GM21390 (cell line): ENCODE data around the gene KLHL14.
A peak's percentile ranks its signal among the peaks of the same experiment; 100 is the strongest.
"Not testable (repeated sequence)": the region's sequence is repeated elsewhere in the genome, so short reads cannot be mapped to it uniquely, and the experiment has no call there.

Experiments used
- ATAC-seq: cut with Tn5 transposase; IDR thresholded peaks from one replicate; pipeline ENCODE4 v1.9.1; 2021; ENCODE audit not compliant: unreplicated experiment

KLHL14 gene, protein sequence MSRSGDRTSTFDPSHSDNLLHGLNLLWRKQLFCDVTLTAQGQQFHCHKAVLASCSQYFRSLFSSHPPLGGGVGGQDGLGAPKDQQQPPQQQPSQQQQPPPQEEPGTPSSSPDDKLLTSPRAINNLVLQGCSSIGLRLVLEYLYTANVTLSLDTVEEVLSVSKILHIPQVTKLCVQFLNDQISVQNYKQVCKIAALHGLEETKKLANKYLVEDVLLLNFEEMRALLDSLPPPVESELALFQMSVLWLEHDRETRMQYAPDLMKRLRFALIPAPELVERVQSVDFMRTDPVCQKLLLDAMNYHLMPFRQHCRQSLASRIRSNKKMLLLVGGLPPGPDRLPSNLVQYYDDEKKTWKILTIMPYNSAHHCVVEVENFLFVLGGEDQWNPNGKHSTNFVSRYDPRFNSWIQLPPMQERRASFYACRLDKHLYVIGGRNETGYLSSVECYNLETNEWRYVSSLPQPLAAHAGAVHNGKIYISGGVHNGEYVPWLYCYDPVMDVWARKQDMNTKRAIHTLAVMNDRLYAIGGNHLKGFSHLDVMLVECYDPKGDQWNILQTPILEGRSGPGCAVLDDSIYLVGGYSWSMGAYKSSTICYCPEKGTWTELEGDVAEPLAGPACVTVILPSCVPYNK

DNA sequence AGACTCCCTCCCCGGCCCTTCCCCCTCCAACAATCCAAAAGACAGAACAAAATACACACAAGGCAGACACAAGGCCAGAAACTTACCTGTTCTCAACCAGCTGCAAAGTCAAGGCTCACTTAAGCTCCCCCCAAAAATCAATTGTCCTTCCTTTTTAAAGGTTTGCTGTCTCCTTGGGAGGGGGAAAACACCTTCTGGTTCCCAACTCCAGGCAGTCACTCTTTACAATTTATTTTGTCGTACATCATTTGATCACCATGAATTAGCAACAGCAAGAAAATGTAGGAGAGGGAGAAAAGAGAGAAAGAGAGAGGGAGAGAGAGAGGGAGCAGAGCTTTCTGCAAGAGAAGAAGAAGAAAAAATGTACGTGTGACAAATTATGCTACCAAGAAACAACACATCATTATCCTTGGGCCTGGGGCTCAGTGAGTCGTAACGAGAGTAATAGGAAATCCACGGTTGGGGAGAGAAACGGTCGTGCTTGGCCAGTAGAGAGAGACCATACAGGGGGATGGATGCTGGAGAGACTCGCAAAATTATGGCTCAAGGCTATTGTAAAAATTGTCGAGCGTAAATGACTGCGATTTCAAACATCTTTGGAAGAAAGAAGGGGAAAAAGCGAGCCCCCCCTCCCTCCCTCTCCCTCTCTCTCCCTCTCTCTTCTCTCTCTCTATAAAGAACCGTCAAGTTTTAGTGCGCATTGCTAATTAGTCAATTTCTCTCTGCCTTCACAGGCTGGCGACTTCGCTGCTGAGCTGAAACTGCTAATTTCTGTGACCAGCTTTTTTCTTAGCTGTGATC lies at the start of gene KLHL14:
Gene KLHL14 (minus strand): TSS at position 443 of the 801 bp plus-strand sequence. CDS start 2,432 bp downstream, outside the sequence.
- ATAC-seq: no peak

DNA sequence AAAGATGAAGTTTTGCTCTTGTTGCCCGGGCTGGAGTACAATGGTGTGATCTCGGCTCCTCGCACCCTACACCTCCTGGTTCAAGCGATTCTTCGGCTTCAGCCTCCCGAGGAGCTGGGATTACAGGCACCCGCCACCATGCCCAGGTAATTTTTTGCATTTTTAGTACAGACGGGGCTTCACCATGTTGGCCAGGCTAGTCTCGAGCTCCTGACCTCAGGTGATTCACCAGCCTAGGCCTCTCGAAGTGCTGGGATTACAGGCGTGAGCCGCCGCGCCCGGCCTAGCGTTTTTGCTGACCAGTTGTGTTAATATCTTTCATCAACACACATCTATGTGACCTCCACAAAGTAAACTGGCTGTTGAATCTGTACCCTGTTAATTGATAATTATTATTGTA lies 49.4 kb upstream of the KLHL14 start:
- ATAC-seq: no peak

DNA sequence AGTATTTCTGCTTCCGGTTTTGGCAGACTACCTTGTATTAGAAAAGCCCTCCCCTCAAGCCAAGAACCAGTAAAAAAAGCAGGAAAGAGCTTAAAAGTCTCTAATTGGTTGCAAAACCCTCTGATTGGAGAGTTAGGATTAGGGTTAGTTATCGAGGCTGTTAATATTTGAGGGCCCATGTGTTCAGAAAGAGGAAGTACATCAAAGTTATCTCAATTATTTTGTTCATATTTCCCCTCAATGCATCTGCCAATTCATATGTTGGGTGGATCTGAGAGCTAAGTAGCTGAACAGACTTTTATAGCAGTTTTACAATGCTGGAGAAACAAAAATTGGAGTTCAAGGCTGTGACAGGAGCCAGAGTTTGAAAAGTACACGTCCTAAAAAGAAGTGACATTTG lies 43.1 kb upstream of the KLHL14 start:
- no peak for ATAC-seq

DNA sequence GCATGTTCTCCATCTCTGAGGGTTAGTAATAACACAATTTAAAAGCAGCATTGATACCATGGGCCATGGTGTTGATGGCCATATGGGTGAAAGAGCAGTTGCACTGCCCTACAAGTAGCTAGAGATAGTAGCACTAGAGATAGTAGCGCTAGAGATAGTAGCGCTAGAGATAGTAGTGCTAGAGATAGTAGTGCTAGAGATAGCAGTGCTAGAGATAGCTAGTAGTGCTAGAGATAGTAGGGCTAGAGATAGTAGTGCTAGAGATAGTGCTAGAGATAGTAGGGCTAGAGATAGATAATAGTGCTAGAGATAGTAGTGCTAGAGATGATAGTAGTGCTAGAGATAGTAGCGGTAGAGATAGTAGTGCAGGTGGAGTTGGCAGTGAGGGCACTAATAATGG lies 39.5 kb upstream of the KLHL14 start:
- no peak for ATAC-seq

DNA sequence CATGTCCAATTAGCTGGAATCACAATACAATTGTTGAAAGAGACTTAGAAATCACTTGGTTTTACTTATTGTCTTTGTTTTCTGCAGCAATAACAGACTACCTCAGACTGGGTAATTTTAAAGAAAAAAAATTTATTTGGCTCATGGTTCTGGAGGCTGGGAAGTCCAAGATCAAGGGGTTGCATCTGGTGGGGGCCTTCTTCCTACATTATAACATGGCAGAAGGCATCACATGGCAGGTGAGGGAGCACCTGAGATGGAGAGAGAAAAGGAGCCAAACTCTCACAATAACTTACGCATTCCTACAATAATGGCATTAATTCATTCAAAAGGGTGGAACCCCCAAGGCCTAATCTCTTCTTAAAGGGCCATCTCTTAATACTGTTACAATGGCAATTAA lies 37.5 kb upstream of the KLHL14 start:
- ATAC-seq: no peak

DNA sequence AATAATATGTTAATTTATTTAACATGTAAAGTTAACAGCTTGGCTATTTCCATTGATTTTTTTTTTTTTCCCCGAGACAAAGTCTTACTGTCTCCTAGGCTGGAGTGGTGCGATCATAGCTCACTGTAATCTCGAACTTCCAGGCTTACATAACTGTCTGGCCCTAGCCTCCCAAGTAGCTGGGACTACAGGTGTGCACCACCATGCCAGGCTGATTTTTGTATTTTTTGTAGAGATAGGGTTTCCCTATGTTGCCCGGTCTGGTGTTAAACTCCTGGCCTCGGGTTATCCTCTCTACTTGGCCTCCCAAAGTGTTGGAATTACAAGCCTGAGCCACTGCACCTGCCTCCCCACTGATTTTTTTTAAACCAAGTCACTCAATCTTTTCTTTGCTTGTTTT lies 32.5 kb upstream of the KLHL14 start:
- no peak for ATAC-seq

DNA sequence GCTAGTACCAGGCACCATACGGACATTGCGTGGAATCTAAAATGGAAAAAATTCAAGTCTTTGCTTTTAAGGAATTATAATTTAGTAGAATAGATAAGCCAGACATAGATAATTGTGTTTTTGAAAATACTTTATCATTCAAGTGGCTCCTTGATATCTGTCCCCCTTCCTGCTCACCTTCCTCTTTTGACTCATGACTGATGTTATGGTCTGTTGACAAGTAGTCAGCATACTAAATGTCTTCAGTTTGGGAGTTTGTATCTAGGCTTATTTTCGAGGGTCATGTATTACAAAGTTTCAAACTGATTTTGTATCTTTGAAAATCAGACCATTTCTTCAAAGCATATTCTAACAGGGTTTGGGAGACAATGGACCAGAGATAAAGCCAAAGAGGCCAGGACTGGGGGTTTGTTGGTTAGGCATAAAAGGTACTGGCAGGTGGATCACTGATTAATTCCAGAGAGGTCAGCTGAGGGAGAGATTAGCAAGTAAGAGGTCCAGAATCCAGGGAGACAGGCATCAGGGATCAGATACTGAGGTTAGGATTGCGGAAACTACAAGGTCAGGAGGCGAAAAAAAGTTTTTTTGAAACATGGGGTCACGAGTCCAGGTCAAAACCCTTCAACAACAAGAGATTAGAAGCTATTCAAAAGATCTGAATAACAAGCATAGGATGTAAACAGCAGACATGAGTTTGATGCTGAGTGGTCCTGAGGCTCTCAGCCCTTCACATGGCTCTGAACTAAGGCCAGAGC lies 31.5 kb upstream of the KLHL14 start:
- ATAC-seq: no peak

DNA sequence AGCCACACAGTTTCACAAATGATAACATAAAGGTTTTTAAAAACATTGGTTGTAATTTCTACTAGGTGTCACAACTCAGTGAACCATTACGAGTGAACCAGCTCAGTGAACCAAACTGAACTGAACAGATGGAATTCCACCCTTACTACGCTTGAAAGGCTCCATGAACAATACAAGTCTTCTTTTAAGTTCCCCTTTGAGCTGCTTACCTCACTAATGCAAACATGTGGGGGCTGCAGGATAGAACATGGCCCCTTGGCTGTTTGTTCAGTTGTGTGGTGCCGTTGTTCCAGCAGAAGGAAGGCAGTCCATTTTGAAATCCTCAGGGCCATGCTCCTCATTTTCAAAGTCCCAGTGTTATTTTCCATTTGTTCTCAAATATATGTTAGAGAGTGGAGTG lies 30.7 kb upstream of the KLHL14 start:
- ATAC-seq: peak; percentile 89

DNA sequence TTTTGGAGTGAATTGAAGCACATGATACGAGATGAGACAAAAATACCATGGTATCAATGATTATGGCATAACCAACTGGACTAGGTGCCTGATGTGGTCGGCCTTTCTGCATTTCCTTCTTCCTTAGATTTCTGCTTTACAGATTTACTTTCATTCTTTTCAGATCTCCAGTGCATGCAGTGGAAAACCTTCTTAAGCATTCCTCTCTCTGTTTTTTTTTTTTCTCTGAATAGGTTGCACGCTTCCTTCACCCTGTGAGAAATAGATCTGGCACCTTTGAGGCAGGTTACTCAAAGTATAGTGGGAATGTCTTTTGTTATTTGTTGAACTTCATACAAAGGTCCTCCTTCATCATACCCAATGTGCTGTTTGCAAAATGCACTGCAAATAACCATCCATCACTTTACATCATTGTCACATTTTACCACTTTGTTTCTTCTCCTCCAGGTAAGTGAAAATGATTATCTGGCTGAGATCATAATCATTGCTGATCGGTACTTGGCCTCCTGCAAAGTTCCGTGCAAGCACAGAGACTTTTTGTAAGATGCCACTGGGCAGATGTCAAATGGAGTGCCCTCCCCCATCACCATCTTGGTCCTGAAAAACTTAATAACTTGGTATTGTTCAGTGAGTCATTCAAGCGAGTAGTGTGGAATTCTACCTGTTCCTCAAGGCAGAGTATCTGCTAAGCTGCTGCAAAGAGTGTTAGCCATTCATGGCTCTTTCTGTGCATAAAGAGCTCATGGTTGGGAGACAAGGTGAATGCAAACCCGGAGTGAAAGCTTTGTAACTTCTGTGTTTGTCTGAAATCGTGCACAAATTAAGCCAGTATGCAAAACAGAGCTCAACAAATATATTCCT lies 30.0 kb upstream of the KLHL14 start:
- ATAC-seq: peak; percentile 53

DNA sequence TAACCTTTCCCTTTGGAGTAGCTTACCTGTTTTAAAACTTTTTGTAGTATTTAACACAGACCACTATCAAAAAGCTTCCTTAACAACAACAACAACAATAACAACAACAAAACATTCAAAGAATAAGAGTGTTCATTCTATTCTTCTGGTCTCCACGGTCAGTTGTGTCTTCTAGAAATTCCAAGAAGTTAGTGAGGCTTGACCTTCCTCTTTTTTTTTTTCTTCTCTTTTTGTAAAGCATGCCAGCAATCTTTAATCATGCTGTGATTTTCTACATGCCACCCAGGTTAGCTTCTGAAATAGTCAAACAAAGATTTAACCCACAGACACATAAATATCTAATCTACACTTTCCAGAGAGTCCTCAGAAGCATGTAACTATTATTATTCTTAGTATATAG lies 28.4 kb upstream of the KLHL14 start:
- no peak for ATAC-seq

DNA sequence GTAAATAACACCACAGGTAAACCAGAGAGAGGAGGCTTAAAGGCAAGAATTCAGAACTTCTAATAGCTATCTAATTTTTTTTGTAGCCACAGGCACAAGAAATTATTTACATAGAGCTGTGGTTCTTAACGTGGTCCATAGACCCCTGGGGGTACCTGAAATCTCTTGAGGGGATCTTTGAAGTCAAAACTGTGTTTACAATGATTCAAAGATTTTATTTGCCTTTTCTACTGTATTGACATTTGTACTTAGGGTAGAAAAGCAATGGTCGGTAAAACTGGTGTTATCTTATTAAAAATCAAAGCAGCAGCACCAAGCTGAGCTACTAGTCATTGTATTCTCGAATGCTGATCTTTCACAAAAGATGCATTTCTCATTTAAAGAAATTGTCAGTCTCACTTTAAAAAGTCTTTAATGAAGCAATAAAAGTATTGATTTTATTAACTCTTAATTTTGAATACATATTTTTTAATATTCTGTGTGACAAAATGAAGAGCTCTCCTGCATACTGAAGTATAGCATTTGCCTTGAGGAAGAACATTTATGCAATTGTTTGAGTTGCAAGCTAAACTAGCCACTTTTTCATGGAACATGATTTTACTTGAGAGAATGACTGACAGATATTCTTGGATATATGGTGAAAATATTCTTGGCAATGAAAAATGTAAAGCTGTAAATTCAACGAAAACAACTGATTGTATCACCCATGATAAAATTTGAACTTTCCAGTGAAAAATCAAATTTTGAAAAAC lies 25.6 kb upstream of the KLHL14 start:
- no peak for ATAC-seq

DNA sequence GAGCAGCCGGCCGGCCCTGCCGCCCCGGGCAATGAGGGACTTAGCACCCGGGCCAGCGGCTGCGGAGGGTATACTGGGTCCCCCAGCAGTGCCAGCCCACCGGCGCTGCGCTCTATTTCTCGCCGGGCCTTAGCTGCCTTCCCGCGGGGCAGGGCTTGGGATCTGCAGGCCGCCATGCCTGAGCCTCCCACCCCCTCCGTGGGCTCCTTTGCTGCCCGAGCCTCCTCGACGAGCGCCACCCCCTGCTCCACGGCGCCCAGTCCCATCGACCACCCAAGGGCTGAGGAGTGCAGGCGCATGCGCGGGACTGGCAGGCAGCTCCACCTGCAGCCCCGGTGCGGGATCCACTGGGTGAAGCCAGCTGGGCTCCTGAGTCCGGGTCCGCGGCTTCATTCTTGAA lies 21.8 kb upstream of the KLHL14 start:
- ATAC-seq: not testable (repeated sequence)

DNA sequence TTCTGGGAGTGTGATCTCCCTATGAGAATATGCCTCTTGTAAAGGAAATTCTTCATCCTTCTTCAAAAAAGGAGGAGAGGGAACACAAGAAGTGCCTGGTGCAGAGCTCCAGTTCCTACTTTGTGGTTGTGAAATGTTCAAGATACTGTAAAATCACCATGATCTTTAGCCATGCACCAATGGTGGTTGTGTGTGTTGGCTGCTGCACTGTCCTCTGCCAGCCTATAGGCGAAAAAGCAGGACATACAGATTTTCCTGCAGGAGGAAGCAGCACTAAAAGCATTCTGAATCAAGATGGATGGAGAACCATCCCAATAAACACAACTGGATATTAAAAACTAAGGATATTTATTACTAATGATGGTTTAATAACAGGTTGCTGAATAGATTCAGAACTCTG lies 6.2 kb upstream of the KLHL14 start:
- ATAC-seq: no peak

DNA sequence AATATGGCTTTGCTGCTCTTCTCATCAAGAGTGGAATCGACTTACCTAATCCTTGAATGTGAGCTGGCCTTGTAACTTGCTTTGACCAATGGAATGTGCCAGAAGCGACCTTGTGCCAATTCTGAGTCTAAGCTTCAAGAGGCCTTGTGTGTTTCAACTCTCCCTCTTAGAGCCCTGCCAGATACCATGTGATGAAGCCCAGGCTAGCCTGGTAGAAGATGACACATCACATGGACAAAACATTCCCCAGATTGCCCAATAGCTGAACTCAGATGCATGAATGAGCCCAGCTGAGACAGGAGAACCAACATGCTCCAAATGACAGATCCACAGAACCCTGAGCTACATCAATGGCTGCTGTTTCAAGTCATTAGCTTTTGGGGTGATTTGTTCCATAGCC lies 4.2 kb upstream of the KLHL14 start:
- no peak for ATAC-seq

DNA sequence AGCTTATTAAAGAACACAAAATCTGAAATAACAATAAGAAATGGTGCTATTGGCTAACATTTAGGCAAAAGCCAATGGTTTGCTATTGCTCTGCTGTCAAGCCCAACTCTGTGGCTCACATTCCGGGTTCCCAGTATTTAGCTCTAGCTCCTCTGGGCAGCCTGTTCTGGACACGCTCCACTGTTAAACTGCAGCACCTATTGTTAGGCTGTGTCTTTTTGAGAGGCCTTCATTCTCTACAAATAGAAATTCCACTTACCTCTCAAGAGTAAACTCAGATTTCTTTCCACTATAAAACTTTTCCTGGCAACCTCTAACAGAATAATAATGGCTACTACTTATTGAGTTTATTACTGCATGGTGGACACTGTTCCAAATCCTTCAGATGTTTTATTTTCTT lies 3.7 kb upstream of the KLHL14 start:
- ATAC-seq: no peak

DNA sequence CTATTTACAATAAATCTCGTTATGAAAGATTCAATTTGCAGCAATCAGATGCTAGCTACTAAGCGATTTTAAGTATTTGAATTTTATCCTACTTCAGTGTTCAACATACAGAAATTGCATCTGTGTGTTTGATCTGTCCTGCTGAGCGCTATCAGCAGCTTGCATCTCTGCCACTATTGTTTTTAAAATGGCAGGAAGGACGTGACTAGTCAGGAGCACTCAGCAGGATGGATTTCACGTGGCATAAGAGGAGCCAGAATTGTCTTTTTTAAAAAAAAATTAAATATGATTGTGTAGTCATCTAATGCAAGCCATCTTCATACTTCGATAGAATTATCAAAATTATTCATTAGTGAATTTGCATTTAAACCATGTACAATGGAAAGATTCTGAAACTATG lies 2.8 kb upstream of the KLHL14 start:
- ATAC-seq: no peak

DNA sequence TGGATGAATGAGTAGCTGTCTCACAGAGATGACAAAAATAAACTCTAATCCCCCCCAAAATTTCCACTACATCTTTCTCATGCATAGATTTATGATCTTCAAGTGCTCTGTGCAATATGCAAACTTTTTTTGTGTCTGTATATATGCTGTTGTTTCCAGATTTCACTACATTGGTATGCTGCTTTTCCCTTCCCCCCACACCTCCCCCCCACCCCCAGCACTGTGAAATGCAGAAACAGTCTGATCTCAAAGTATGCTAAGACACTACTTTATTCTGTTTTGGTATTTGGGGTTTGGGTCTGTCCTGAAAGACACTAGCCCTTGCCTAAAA lies 524 bp upstream of the KLHL14 start:
- no peak for ATAC-seq

DNA sequence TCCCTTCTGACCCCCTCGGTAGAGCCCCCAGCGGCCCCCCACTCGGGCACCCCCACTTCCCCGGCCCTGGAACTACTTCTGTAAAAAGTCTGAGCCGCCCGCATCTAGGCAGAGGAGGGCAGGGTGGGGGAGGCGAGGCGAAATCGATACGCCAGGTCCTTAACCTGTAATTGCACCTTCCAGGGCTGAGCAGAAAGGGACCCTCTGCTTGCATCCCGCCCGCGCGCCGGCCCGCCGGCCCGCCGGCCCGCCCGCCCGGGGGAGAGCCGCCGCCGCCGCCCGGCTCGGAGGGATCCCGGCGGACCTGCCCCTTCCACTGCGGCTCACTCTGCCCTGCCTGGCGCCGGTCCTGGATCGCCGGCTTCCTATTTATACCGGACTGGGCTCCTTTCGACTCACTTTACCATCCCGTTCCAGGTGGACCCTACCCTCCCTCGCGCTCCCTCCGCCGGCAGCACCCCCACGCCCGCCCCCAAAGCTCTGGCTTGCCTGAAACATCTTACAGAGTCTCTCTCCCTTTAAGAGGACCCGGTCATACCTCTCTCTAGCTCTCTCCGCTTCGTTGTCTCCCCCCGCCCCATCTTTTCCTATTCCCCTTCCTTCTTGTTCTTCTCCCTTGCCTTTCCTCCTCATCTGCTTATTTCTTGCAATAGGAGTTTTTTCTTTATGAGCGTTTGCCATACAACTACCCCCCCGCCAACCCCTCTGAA lies 797 bp downstream of the KLHL14 start:
- no peak for ATAC-seq

DNA sequence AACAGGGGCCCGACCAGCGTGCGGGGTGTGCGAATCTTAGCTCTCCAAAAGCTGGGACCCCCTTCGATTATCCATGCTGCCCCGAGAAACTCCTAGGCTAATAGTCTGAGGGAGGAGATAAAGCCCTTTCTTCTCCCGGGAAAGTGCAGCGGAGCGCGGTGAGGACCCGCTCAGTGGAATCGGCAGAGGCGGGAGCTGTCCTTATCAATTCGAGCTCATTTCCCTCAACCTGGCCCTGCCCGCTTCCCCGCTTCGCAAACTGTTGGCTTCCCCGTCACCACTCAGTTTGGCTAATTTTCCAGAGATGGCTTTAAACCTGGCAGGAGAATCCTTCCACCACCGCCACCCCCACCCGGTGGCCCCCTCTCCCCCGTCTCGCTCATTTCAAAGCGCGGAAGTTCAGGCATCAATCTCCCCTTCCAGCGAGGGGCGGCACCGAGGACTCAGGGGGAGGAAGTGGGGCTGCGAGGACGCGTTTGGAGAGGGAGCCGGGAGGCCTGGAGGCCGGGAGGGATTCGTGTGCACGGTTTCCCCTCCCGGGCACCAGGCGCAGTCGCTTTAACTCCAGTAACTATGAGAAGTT lies 1.6 kb downstream of the KLHL14 start:
- ATAC-seq: no peak
